Measurements from ENCODE around the gene SCN2A. TPM values are rescaled to one million over a fixed set of nuclear protein-coding genes. Genes with fewer than 3 reads are reported as not detected.
A peak's percentile ranks its signal among the peaks of the same experiment; 100 is the strongest.

The SCN2A gene
- polyA plus RNA-seq, 2 of the 4 experiments (the other 2 are of a cell fraction), result 0.01 to 0.05 TPM

- DNase-seq (ENCODE audit: low read depth in 1 of 2, low spot score in 1 of 2), result no peak
- H3K4me3 ChIP-seq, result no peak overlapping the region
- H3K4me1 ChIP-seq, result peaks cover 4% of the 10 kb centered on the region; the same call in 1 of the 3 replicates
- ChIA-PET POLR2A (no interaction called here), CTCF (no interaction called here)
- H3K9me3 ChIP-seq, result no peaks in the 10 kb centered on the region
- WGBS (ENCODE audit: missing lambda C conversion rate), result 25% methylated on average over 4 of the region's 4 CpGs
- 0 out of 3 replicates have a peak overlapping the region, but pooled peaks have one; percentile 7 for H3K4me2 ChIP-seq
- FAIRE-seq, result no peak
- TF ChIP-seq ESRRA (IDR thresholded peaks at IDR 0.05; ENCODE audit: borderline replicate concordance, low read length), result no peak
- TF ChIP-seq ZSCAN20 (CRISPR knock-in tag; IDR thresholded peaks at IDR 0.05), result no peak
- TF ChIP-seq REST (IDR thresholded peaks at IDR 0.05), result no peak
- no peak for TF ChIP-seq TFCP2L1 (CRISPR knock-in tag; IDR thresholded peaks at IDR 0.05)
- no peak for TF ChIP-seq NFE2L2 (conservative IDR thresholded peaks at IDR 0.05; ENCODE audit: low read length)
- H3K27ac ChIP-seq, result no peak overlapping the region
- no peak for ATAC-seq
Measured at GRCh38 chr2:165196411-165196810, 42.8 kb upstream of the SCN2A start.

DNA sequence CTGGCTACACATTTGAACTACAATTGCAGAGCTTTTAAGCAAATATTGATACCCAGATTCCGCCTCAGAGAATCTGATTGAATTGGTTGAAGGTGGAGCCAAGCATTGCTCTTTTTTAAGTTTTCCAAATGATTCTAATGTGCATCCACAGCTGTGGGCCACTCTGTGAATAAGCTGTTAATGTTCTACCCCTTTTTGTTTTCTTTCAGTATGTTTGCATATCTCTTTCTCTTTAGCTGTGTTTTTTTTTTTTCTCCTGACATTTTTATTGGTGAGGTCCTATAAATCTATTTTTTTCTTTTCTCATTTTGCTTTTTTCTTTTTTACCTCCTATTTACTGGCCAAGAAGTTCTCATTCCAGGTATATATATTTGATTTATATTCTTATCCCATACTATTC, 41.9 kb upstream of the SCN2A start:
- no peak overlapping the region for H3K4me2 ChIP-seq
- ChIA-PET POLR2A (no interaction called here), CTCF (interaction anchor here (2.0 kb wide), 1 partner anchor 181 kb away, joined by 5 read pairs; no protein-coding TSS in a partner anchor)
- no peak for TF ChIP-seq REST (IDR thresholded peaks at IDR 0.05)
- peaks cover 4% of the 10 kb centered on the region; the same call in 1 of the 3 replicates for H3K4me1 ChIP-seq
- ATAC-seq (no peak), DNase-seq (ENCODE audit: low read depth in 1 of 2, low spot score in 1 of 2) (no peak), FAIRE-seq (no peak)
- no peak overlapping the region for H3K4me3 ChIP-seq
- H3K27ac ChIP-seq, result no peak overlapping the region
- 88% methylated on average over 1 of the region's 1 CpG for whole genome bisulfite sequencing (ENCODE audit: missing lambda C conversion rate)
- no peaks in the 10 kb centered on the region for H3K9me3 ChIP-seq

DNA sequence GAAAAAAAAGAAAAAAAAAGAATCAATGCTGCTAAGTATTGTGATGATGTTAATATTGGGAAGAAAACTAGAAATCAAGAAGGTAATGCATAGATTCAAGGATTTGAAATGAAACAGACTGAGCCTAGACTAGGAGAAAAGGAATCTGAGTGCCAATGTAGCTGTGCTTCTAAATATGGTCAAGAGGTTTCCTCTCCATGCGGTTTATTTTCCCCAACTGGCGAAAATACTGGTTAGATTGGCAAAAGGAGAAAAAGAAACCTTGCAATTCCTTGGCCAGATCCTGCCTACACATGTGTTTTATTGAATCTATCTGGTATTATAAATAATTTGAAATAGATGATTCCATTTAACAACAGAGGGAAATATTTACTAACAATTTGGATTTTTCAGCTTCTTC, 41.0 kb upstream of the SCN2A start:
- no peak for ATAC-seq
- TF ChIP-seq POLR2A (IDR thresholded peaks at IDR 0.05; ENCODE audit: low read length), result no peak
- no peak for FAIRE-seq
- Histone ChIP-seq H3K4me1 (peaks cover 4% of the 10 kb centered on the region; the same call in 1 of the 3 replicates), H3K4me3 (no peak overlapping the region), H3K4me2 (no peak overlapping the region), H3K9me3 (no peaks in the 10 kb centered on the region), H3K27ac (no peak overlapping the region)
- WGBS (ENCODE audit: missing lambda C conversion rate), result 84% methylated on average over 2 of the region's 2 CpGs
- ChIA-PET CTCF (interaction anchor here (0.6 to 2.0 kb wide), 2 partner anchors 181 to 205 kb away, joined by 3 to 5 read pairs; no protein-coding TSS in a partner anchor), POLR2A (no interaction called here)
- DNase-seq (ENCODE audit: low read depth in 1 of 2, low spot score in 1 of 2), result no peak

GRCh38 chr2:165202239-165202638, 37.0 kb upstream of the SCN2A start:
- FAIRE-seq, result no peak
- ATAC-seq, result no peak
- ChIA-PET CTCF (interaction anchor here (0.9 to 2.6 kb wide), 4 partner anchors 17 to 209 kb away, joined by 3 to 12 read pairs (median 3); no protein-coding TSS in a partner anchor), POLR2A (no interaction called here)
- no peak overlapping the region for H3K4me3 ChIP-seq
- TF ChIP-seq, protein P1, sequence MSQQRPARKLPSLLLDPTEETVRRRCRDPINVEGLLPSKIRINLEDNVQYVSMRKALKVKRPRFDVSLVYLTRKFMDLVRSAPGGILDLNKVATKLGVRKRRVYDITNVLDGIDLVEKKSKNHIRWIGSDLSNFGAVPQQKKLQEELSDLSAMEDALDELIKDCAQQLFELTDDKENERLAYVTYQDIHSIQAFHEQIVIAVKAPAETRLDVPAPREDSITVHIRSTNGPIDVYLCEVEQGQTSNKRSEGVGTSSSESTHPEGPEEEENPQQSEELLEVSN (IDR thresholded peaks at IDR 0.05; ENCODE audit: borderline replicate concordance, low read depth), result no peak
- TF ChIP-seq HOXB5 (CRISPR knock-in tag; IDR thresholded peaks at IDR 0.05) (no peak), NPAS2 (CRISPR knock-in tag; IDR thresholded peaks at IDR 0.05; ENCODE audit: borderline replicate concordance) (no peak), NR3C1 (IDR thresholded peaks at IDR 0.05) (no peak), HDAC2 (IDR thresholded peaks at IDR 0.05) (no peak), FOXS1 (CRISPR knock-in tag; IDR thresholded peaks at IDR 0.05) (no peak), ZC3H11A (IDR thresholded peaks at IDR 0.05) (no peak), RNF2 (IDR thresholded peaks at IDR 0.05; ENCODE audit: borderline replicate concordance, low read depth) (no peak), KDM5A (IDR thresholded peaks at IDR 0.05) (no peak), EP300 (IDR thresholded peaks at IDR 0.05) (no peak), MAFK (IDR thresholded peaks at IDR 0.05; ENCODE audit: partially characterized antibody) (no peak), CBX8 (IDR thresholded peaks at IDR 0.05) (no peak), HEYL (CRISPR knock-in tag; IDR thresholded peaks at IDR 0.05) (no peak), ZFP36 (IDR thresholded peaks at IDR 0.05; ENCODE audit: borderline replicate concordance, partially characterized antibody) (no peak)
- TF ChIP-seq, protein P2, sequence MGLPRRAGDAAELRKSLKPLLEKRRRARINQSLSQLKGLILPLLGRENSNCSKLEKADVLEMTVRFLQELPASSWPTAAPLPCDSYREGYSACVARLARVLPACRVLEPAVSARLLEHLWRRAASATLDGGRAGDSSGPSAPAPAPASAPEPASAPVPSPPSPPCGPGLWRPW (IDR thresholded peaks at IDR 0.05), result no peak
- no peak for DNase-seq (ENCODE audit: low read depth in 1 of 2, low spot score in 1 of 2)
- H3K4me1 ChIP-seq, result no peaks in the 10 kb centered on the region
- no peaks in the 10 kb centered on the region for H3K9me3 ChIP-seq
- H3K4me2 ChIP-seq, result no peak overlapping the region
- H3K27ac ChIP-seq, result no peak overlapping the region
- WGBS (ENCODE audit: missing lambda C conversion rate), result 55% methylated on average over 1 of the region's 1 CpG

All from A549 (cell line).